ENCODE results near the gene TRIM3. TPM values are rescaled to one million over a fixed set of nuclear protein-coding genes. Genes with fewer than 3 reads are reported as not detected.

Gene TRIM3
- total and polyA plus RNA-seq, 2 experiments from 2014 or later: 7.9 to 21.1 TPM

GRCh38 chr11:6402061-6402470 is 71.7 kb downstream of the TRIM3 start (continued):
- TF ChIP-seq ZNF462 (CRISPR knock-in tag; IDR thresholded peaks at IDR 0.05) (no peak), ETS1 (IDR thresholded peaks at IDR 0.05) (no peak), CTCF (conservative IDR thresholded peaks at IDR 0.05; ENCODE audit: low read depth in 2 of 2) (no peak), CREB1 (CRISPR knock-in tag; IDR thresholded peaks at IDR 0.05; ENCODE audit: low read depth) (no peak), ZNF331 (CRISPR knock-in tag; IDR thresholded peaks at IDR 0.05; ENCODE audit: low read depth) (no peak)

- Histone ChIP-seq H3K4me2 (no peak overlapping the region), H3K36me3 (ENCODE audit: insufficient read depth) (no peaks in the 10 kb centered on the region), H3K9me2 (ENCODE audit: insufficient read depth) (no peaks in the 10 kb centered on the region), H3K79me2 (replicated peaks; ENCODE audit: insufficient read depth) (no peaks in the 10 kb centered on the region), H3K27ac (ENCODE audit: low read depth) (no peak overlapping the region), H3F3A (replicated peaks; ENCODE audit: low read depth) (no peaks in the 10 kb centered on the region), H3K27me3 (ENCODE audit: insufficient read depth) (no peaks in the 10 kb centered on the region), H4K20me1 (replicated peaks; ENCODE audit: insufficient read depth) (no peaks in the 10 kb centered on the region), H3K4me3 (no peak overlapping the region), H2AFZ (no peak overlapping the region), H3K4me1 (ENCODE audit: insufficient read depth) (peaks cover 5% of the 10 kb centered on the region; the same call in 1 of the 2 replicates)
- H3K27me3 Mint-ChIP-seq (ENCODE audit: insufficient read depth, low read depth, poor library complexity): peaks cover 9% of the 10 kb centered on the region
- peaks cover 16% of the 10 kb centered on the region for H3K4me1 Mint-ChIP-seq
- no peaks in the 10 kb centered on the region; the same call in 2 of the 3 replicates for H3K36me3 Mint-ChIP-seq (ENCODE audit: low read depth)
- no peaks in the 10 kb centered on the region for H3K9me3 Mint-ChIP-seq
- H3K4me3 Mint-ChIP-seq: no peak overlapping the region
- ATAC-seq (no peak), DNase-seq (ENCODE audit: low spot score) (no peak)
- no peak overlapping the region for H3K27ac Mint-ChIP-seq
- TF ChIP-seq ETS1 (IDR thresholded peaks at IDR 0.05) (no peak), STAT1 (IDR thresholded peaks at IDR 0.05; ENCODE audit: unreplicated experiment) (no peak), ZNF331 (CRISPR knock-in tag; IDR thresholded peaks at IDR 0.05; ENCODE audit: low read depth) (no peak), EZH2phosphoT487 (IDR thresholded peaks at IDR 0.05; ENCODE audit: unreplicated experiment) (no peak), CTCF (conservative IDR thresholded peaks at IDR 0.05; ENCODE audit: low read depth in 2 of 2) (no peak), ZNF114 (CRISPR knock-in tag; IDR thresholded peaks at IDR 0.05) (no peak), POLR2AphosphoS5 (IDR thresholded peaks at IDR 0.05; ENCODE audit: low read depth) (no peak)
These were observed 72.3 kb downstream of the TRIM3 start for GRCh38 chr11:6401464-6401863.
